ENCODE measurements around the gene ELOVL7. TPM values are rescaled to one million over a fixed set of nuclear protein-coding genes. Genes with fewer than 3 reads are reported as not detected.

Gene ELOVL7
- total and polyA plus RNA-seq, 2 donors (not counting 3 experiments of a cell fraction or from before 2014, with no cell fraction given) = 0.01 to 0.09 TPM

DNA sequence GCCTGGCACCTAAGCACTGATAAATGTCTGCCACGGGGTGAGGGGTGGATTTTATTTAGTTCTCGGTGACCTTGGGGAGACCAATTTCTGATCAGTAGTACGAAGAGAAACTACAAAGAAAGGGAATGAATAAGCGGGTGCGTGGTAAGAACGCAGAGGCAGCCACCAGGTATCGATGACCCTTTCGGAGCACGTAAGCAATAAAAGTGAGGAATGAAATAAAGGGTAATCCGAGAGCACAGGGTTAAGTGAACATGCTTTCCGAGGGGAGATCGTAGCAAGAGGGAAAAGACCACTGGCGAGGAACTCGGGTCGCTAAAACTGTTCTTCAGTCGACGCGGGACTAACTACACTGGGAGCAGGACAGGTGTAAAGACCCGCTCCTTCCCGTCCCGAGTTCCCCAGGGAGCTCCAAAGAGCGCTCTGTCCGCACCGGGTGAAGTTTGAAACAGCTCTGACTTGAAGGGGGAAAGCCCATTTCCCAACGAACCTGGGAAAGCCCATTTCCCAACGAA, 1.1 kb downstream of the ELOVL7 start:
- FAIRE-seq = peak; percentile 43

DNA sequence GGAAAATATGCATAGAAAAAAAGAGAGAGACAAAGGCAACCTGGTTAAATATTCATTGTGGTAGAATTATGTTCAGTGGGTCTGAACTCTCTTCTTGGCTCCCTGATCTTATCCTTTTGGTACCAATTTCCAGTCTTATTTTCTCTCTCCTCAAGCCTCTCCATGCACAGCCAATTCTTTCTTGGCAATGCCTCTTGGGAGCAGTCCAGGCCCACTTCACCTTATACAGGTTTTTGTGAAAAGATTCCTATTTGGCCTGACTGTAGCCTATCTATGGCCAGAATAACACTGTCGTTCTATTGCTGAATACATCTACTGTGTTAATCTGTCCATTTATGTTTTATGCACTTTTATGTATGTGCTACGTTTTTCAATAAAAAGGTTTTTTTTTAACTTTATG, 2.7 kb downstream of the ELOVL7 start:
- Histone ChIP-seq H3K9ac (replicated peaks; ENCODE audit: extremely low read depth, insufficient read depth, low read length) (no peak overlapping the region), H2AFZ (ENCODE audit: low read depth, low read length) (no peak overlapping the region), H3K9me1 (replicated peaks; ENCODE audit: control insufficient read depth, extremely low read depth, insufficient read depth, low read length) (no peaks in the 10 kb centered on the region), H3K9me3 (replicated peaks; ENCODE audit: control insufficient read depth, insufficient read depth, low read length) (no peaks in the 10 kb centered on the region), H3K36me3 (ENCODE audit: control insufficient read depth in 2 of 2, extremely low read depth in 1 of 2, insufficient read depth in 2 of 2, low read length in 2 of 2) (no peaks in the 10 kb centered on the region), H3K4me2 (ENCODE audit: insufficient read depth, low read length) (no peak overlapping the region), H3K4me3 (replicated peaks in 1 of 3; ENCODE audit: insufficient read depth in 1 of 3, low read depth in 1 of 3, low read length in 3 of 3) (no peak overlapping the region), H3K4me1 (ENCODE audit: control insufficient read depth, extremely low read depth, insufficient read depth, low read length) (peaks cover 11% of the 10 kb centered on the region), H4K20me1 (replicated peaks; ENCODE audit: control insufficient read depth, extremely low read depth, insufficient read depth, low read length) (no peaks in the 10 kb centered on the region), H3K79me2 (ENCODE audit: control insufficient read depth, insufficient read depth, low read length) (no peaks in the 10 kb centered on the region), H3K27me3 (ENCODE audit: control insufficient read depth in 2 of 2, insufficient read depth in 2 of 2, low read length in 2 of 2) (peaks cover 34 to 65% of the 10 kb centered on the region in 2 experiments), H3K27ac (ENCODE audit: insufficient read depth, low read depth, low read length) (no peak overlapping the region)
- dilution Hi-C loops (cut with MboI; ENCODE audit: extremely low pct_ligation_motif_present, low sequenced_read_pairs) (no loop called here), intact Hi-C loops (cut with micrococcal nuclease) (loop anchor here (10.0 kb wide), 1 partner anchor 137 kb away; the partner anchor contains the start of gene DEPDC1B)
- ChIA-PET CTCF (no interaction called here), POLR2A (no interaction called here)
- TF ChIP-seq MYC (IDR thresholded peaks at IDR 0.05; ENCODE audit: low read depth, low read length) (no peak), POLR2A (IDR thresholded peaks at IDR 0.05; ENCODE audit: low read depth, low read length) (no peak), JUN (IDR thresholded peaks at IDR 0.05; ENCODE audit: borderline replicate concordance, insufficient read depth, insufficient read length, low read depth) (no peak), EZH2 (IDR thresholded peaks at IDR 0.05; ENCODE audit: borderline replicate concordance, low read depth, low read length, severe bottlenecking) (no peak), FOS (IDR thresholded peaks at IDR 0.05; ENCODE audit: borderline replicate concordance, insufficient read depth, low read length) (no peak), GATA2 (IDR thresholded peaks at IDR 0.05; ENCODE audit: insufficient read depth, insufficient read length, low read depth, low read length) (no peak), MAX (IDR thresholded peaks at IDR 0.05; ENCODE audit: insufficient read depth, insufficient read length) (no peak), POLR2AphosphoS5 (IDR thresholded peaks at IDR 0.05; ENCODE audit: insufficient read depth, low read depth, low read length) (no peak)
- TF ChIP-seq, protein P1, sequence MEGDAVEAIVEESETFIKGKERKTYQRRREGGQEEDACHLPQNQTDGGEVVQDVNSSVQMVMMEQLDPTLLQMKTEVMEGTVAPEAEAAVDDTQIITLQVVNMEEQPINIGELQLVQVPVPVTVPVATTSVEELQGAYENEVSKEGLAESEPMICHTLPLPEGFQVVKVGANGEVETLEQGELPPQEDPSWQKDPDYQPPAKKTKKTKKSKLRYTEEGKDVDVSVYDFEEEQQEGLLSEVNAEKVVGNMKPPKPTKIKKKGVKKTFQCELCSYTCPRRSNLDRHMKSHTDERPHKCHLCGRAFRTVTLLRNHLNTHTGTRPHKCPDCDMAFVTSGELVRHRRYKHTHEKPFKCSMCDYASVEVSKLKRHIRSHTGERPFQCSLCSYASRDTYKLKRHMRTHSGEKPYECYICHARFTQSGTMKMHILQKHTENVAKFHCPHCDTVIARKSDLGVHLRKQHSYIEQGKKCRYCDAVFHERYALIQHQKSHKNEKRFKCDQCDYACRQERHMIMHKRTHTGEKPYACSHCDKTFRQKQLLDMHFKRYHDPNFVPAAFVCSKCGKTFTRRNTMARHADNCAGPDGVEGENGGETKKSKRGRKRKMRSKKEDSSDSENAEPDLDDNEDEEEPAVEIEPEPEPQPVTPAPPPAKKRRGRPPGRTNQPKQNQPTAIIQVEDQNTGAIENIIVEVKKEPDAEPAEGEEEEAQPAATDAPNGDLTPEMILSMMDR (IDR thresholded peaks at IDR 0.05; ENCODE audit: extremely low read depth in 1 of 2, insufficient read depth in 1 of 2, low read depth in 1 of 2, low read length in 2 of 2) = no peak
- BruUV-seq (replicated peaks) = no TSS peak
- FAIRE-seq = no peak
- no peak for DNase-seq (ENCODE audit: low read depth, low spot score)

More for the DNA sequence above, 1.1 kb downstream of the ELOVL7 start:
- Histone ChIP-seq H3K4me1 (ENCODE audit: control insufficient read depth, extremely low read depth, insufficient read depth, low read length) (peaks cover 11% of the 10 kb centered on the region), H3K79me2 (ENCODE audit: control insufficient read depth, insufficient read depth, low read length) (no peaks in the 10 kb centered on the region), H4K20me1 (replicated peaks; ENCODE audit: control insufficient read depth, extremely low read depth, insufficient read depth, low read length) (no peaks in the 10 kb centered on the region), H2AFZ (ENCODE audit: low read depth, low read length) (no peak overlapping the region), H3K9me1 (replicated peaks; ENCODE audit: control insufficient read depth, extremely low read depth, insufficient read depth, low read length) (no peaks in the 10 kb centered on the region), H3K9ac (replicated peaks; ENCODE audit: extremely low read depth, insufficient read depth, low read length) (no peak overlapping the region), H3K4me2 (ENCODE audit: insufficient read depth, low read length) (peak overlapping the region; percentile 81), H3K36me3 (ENCODE audit: control insufficient read depth in 2 of 2, extremely low read depth in 1 of 2, insufficient read depth in 2 of 2, low read length in 2 of 2) (no peaks in the 10 kb centered on the region), H3K4me3 (replicated peaks in 1 of 3; ENCODE audit: insufficient read depth in 1 of 3, low read depth in 1 of 3, low read length in 3 of 3) (peak overlapping the region in 1 of 3 experiments; percentile 55), H3K27me3 (ENCODE audit: control insufficient read depth in 2 of 2, insufficient read depth in 2 of 2, low read length in 2 of 2) (peaks cover 36 to 73% of the 10 kb centered on the region in 2 experiments), H3K27ac (ENCODE audit: insufficient read depth, low read depth, low read length) (no peak overlapping the region), H3K9me3 (replicated peaks; ENCODE audit: control insufficient read depth, insufficient read depth, low read length) (no peaks in the 10 kb centered on the region)
- CTCF ChIA-PET = no interaction called here
- peak; percentile 8 for DNase-seq (ENCODE audit: low read depth, low spot score)
- TF ChIP-seq JUN (IDR thresholded peaks at IDR 0.05; ENCODE audit: borderline replicate concordance, insufficient read depth, insufficient read length, low read depth) = no peak
- TF ChIP-seq POLR2A (IDR thresholded peaks at IDR 0.05; ENCODE audit: low read depth, low read length) = no peak
- peak; percentile 94 for TF ChIP-seq EZH2 (IDR thresholded peaks at IDR 0.05; ENCODE audit: borderline replicate concordance, low read depth, low read length, severe bottlenecking)
- TF ChIP-seq MYC (IDR thresholded peaks at IDR 0.05; ENCODE audit: low read depth, low read length) = no peak
- no peak for TF ChIP-seq POLR2AphosphoS5 (IDR thresholded peaks at IDR 0.05; ENCODE audit: insufficient read depth, low read depth, low read length)
- POLR2A ChIA-PET = no interaction called here
- dilution Hi-C loops (cut with MboI; ENCODE audit: extremely low pct_ligation_motif_present, low sequenced_read_pairs) = no loop called here
- BruUV-seq (replicated peaks) = no TSS peak
- intact Hi-C loops (cut with micrococcal nuclease) = loop anchor here (10.0 kb wide), 1 partner anchor 138 kb away; the partner anchor contains the start of gene DEPDC1B
